GM19328 (cell line): ENCODE results near the gene RIMKLA.

Source experiments
- ATAC-seq: cut with Tn5 transposase; IDR thresholded peaks from one replicate; pipeline ENCODE4 v1.9.1; 2021; ENCODE audit warnings: mild to moderate bottlenecking, moderate library complexity; ENCODE audit not compliant: unreplicated experiment

Gene RIMKLA

GRCh38 chr1:42370876-42371549, 9.6 kb upstream of the RIMKLA start:
- ATAC-seq: no peak

DNA sequence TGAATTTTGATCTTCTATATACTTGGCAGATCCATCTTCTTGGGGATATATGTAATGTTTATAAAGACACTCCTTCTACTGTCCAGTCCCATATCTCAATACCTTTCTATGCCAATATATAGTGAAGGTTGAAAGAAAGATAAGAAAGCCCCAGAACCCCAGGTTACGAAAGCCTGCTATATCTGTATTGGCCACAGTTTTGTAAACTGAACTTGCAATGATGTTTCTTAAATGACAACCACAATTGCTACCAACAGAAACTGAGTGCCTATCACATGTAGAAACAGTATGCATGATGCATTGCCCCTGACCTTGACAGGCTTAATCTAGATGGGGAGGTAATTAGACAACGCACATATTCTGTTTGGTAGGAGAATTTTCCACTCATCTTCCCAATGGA, 7.8 kb upstream of the RIMKLA start:
- ATAC-seq: no peak

GRCh38 chr1:42379794-42380585, 602 bp upstream of the RIMKLA start:
- ATAC-seq: peak; percentile 25

DNA sequence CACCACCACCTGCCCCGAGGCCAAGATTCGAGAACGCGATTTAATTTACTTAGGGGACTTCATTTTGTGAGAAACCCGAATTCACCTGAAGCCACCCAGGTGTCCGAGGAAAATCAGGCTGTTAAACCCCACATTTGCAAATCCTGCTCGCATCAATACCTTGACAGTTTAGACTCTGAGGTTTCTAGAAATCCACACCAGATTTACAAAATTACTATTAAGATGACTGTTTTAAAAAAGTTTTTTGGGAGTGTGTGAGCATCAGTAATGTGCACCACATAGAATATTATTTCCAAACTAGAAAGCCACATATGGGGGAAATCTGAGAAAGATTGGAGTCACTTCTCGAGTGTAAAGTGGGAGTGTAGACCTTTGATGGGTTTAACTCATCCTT, 685 bp downstream of the RIMKLA start:
- no peak for ATAC-seq

DNA sequence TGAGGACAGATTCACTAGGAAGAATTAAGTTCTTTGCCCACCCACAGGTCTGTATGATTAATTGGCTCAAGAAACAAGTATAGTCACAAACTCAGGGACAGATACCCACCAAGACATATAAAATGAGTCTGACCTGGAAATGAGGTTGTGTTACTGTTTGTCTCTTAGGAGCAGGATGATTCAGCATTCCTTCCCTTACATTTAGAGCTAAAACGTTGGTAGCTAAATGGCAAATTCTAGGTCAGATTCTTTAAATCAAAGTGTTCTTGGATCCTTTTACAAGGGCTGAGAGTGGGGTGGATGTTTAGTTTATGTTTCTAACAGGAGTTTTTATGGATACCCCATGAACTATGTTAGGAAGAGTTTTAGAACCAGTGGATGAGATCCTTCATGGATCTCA, 4.7 kb downstream of the RIMKLA start:
- no peak for ATAC-seq

DNA sequence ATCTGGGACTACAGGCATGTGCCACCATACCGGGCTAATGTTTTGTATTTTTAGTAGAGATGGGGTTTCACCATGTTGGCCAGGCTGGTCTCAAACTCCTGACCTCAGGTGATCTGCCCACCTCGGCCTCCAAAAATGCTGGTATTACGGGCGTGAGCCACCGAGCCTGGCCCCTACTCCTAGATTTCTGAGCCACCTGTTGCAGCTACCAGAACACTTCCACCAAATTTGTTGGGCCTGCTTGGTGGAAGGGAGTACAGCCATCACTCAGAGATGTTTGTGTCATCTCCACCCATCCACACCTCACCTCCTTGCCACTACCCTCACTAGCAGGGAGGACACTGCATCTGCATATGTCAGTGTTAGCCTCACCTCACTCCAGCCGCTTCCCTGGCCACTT, 5.5 kb downstream of the RIMKLA start:
- ATAC-seq: no peak

DNA sequence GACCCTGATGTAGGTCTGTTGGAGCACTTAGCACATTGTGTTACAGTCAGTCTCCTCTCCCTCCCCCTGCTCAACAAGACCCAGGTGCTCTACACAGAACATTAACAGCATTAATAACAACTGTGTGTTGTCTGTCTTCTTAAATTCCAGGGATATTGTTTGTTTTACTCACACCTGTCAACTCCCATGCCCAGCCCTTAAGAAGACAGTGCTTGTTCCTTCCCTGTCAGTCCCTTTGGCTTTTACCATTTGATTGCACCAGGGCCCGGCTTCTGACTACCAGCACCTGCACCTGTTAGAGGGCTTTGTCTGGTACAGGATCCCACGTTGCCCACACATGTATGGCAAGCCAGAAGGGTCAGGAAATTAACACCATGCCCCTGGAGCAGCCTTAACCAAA, 11.7 kb downstream of the RIMKLA start:
- no peak for ATAC-seq

GRCh38 chr1:42392967-42393848, 12.6 kb downstream of the RIMKLA start:
- ATAC-seq: no peak

DNA sequence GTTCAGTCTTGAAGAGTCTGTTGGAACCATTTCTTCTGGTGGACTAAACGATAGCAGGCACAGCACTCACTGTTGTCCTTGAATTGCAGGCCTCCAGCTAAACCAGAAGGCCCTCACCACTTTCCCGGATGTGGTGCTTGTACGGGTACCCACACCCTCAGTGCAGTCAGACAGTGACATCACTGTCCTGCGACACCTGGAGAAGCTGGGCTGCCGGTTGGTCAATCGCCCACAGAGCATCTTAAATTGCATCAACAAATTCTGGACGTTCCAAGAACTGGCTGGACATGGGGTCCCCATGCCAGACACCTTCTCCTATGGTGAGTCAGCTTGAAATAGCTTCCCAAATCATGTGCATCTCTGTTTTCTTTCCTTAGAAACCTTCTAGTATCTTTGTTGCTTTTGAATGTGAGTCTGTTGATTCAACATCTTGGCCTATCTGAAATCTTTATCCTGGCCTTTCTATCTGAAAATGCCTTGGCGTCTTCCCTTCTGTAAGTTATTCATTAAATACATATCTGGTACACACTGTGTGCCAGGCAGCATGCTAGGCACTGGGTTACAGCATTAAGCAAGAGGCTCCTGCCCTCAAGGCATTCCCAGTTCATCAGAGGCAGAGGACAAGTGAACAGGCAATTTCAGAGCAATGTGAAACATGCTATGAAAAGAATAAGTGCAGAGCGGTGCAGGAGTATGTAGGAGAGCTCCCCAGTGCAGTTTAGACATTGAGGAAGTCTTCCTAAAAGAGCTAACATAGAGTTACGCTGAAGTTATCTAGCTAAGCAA, 18.9 kb downstream of the RIMKLA start:
- ATAC-seq: no peak

DNA sequence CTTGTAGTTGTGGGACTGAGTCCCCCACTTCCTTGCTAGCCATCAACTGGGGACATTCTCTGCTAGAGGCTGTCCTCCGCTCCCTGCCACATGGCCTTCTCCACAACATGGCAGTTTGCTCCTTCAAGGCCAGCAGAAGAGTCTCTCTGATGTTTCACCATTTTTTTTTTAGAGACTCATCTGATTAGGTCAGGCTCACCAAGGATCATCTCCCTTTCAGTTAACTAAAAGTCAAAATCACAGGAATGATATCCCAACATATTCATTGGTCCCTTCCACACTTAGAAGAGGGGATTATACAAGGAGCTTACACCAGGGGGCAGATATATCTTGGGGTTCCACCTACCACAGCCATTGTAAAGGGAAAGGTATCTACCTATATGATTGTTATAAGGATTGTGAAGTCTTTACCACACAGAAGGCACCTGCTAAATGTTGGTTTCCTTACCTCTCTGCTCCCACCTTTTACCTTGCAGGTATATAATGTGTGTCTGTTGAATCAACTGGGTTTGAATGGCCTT, 23.3 kb downstream of the RIMKLA start:
- ATAC-seq: no peak

DNA sequence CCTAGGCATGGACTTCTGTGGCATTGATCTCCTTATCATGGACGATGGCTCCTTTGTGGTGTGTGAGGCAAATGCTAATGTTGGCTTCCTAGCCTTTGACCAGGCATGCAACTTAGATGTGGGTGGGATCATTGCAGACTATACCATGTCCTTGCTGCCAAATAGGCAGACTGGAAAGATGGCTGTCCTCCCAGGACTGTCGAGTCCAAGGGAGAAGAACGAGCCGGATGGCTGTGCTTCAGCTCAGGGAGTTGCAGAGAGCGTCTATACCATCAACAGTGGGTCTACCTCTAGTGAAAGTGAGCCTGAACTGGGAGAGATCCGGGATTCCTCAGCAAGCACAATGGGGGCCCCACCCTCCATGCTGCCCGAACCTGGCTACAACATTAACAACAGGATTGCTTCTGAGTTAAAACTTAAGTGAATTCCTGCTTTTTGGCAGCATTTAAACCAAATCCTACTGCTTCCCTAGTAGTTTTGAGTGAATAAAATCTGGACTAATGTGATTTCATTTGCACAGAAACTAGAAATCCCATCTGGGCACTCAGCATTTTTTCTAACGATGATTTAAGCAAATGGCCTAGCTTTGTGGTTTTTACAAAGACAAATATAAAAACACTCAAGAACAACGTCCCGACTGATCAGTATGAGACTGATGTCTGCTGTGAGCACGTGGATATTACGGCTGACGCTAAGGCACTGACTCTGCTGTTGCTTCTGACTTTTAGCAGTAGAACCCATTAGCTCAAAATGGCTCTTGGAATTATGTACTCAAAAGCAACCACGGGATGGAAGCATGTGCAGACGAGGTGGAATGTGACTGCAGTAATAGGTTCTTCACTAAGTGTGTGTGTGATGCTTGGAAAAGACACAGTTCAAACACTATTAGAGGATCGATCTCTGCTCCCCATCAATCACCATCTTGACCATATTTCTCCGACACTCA, 34.2 kb downstream of the RIMKLA start:
- no peak for ATAC-seq

DNA sequence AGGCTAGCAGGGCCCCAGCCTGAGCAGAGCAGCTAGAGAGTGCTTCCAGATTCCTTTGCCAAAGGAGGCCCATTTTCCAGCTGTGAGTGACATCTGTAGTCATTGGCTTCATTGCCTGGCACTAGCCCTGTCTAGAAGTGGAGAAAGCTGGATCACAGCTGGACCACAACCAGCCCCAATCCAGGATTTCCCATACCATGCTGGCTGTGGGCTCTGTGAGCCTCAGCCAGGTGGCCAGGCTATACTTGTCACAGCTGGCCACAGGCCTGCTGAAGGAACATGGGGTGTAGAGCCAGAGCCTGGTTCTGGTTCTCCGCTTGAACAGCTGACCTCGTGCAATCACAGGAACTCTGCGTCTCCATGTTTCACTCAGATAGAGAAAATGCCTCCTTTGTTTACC, 36.6 kb downstream of the RIMKLA start:
- ATAC-seq: no peak

GRCh38 chr1:42418516-42418915, 37.9 kb downstream of the RIMKLA start:
- no peak for ATAC-seq

GRCh38 chr1:42419126-42419821, 38.7 kb downstream of the RIMKLA start:
- ATAC-seq: no peak

- ATAC-seq: no peak
These were observed 39.5 kb downstream of the RIMKLA start for GRCh38 chr1:42420121-42420520.

DNA sequence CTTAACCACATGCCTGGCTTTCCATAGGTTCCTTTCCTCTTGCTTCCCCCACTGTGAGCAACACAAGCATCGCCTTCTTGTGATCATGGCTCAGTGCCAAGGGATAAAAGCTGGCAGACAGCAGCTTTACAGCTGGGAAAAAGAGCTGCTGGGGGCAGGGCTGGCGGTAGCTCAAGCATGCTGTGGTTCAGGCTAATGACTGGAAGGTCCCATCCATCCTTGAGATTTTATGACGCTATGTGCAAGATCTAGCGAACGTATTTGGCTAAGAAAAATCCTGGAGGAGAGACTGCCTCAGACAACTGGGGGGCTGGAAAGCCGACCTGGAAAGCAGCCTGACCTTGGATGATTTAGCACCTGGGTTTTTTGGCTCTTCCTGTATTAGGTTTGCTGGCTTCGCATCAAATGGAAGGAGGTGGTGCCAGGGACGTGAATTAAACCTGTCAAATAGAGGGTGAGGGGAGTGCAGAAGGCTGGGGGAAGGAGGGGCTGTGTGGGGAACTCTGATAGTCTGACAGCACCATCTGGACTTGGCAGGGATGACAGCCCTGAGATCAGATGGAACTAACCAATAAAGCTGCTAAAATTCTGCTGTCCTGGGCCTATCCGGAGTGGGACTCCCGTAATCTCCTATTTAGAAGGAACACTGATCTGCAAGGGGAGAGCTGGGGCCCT, 40.5 kb downstream of the RIMKLA start:
- no peak for ATAC-seq

DNA sequence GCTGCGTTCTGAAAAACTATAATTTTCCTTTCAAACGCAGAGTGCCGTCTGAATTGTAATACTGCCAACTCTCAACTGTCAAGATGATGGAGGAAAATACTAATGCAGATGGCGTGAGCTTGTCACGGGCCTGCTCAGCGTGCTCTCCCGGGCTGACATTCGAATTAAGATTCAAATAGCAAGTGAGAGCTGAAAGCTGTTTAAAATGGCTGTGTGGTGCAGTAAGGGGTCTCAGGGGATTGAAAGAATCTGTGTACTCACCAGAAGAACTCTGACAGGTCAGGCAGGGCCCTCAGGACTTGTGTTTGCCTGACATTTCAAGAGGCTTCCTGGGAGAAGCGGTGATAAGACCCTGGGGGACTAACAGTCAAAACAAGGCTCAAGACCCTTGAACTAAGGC, 42.1 kb downstream of the RIMKLA start:
- no peak for ATAC-seq

DNA sequence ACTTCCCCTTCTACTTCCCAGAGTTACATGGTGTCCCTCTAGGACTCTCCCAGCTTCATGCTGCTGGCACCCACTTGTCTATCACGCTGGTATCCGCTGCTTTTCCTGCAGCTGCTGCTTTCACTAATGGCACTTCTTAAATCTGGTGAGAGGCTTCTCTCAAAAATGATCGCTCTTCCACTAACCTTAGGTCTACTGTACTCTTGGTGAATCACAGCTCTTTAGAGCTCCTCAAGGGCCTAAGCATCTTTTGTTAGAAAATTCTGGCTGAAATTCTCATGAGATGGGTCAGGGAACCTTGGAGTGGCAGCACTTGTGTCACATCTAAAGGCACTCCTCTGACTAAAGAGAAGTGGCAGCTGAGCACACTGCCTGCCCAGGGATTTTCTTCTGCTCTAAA, 43.1 kb downstream of the RIMKLA start:
- no peak for ATAC-seq
